Lower lobe of right lung (tissue), 2 donors: ENCODE data around the gene MVP. TPM values are rescaled to one million over a fixed set of nuclear protein-coding genes. Genes with fewer than 3 reads are reported as not detected.

Experiments used
- ATAC-seq, 2 donors: fragments of 200-7000 bp; cut with Tn5 transposase; one replicate each; pipeline ENCODE4 v1.9.1; 2020 to 2022; ENCODE audit warnings: mild to moderate bottlenecking in 2 of 2, moderate library complexity in 2 of 2
- DNase-seq: peaks from one replicate; pipeline ENCODE4 v3.0.0-alpha.2; 2020
- H3K27ac ChIP-seq: fragments of 200-600 bp; one replicate; pipeline ENCODE4 v1.8.0; 2022
- H3K27me3 ChIP-seq: fragments of 200-600 bp; one replicate; pipeline ENCODE4 v1.8.0; 2022; ENCODE audit warnings: low read depth
- H3K36me3 ChIP-seq: fragments of 200-600 bp; one replicate; pipeline ENCODE4 v1.8.0; 2022; ENCODE audit warnings: mild to moderate bottlenecking
- H3K4me1 ChIP-seq: fragments of 200-600 bp; one replicate; pipeline ENCODE4 v1.8.0; 2022
- H3K4me3 ChIP-seq: fragments of 200-600 bp; one replicate; pipeline ENCODE4 v1.8.0; 2022; ENCODE audit warnings: mild to moderate bottlenecking
- H3K9me3 ChIP-seq: fragments of 200-600 bp; one replicate; pipeline ENCODE4 v1.8.0; 2022
- intact Hi-C: fragments of 100-400 bp; cut with DNase I; formaldehyde crosslinking; loops from one replicate; pipeline ENCODE4 v1.11.0; 2022
- total RNA-seq: library from RNA; stranded (reverse); fragmentation: NEBNext Ultra II Directional; extraction: Animal tissue kit (Norgen Biotek cat#: 25700); gene quantifications from one replicate; pipeline ENCODE4 v1.2.1, GENCODE V29; 2021
- TF ChIP-seq, protein P1 (sequence below): fragments of 200-600 bp; IDR thresholded peaks from one replicate; pipeline ENCODE4 v1.8.0; 2022; ENCODE audit warnings: antibody characterized with exemption, mild to moderate bottlenecking
- donor health status: DM: no; HTN: yes; CAD: no; lungs with severe emphysema.

Gene MVP
- total RNA-seq, 1 donor from 2014 or later = 248 TPM

DNA sequence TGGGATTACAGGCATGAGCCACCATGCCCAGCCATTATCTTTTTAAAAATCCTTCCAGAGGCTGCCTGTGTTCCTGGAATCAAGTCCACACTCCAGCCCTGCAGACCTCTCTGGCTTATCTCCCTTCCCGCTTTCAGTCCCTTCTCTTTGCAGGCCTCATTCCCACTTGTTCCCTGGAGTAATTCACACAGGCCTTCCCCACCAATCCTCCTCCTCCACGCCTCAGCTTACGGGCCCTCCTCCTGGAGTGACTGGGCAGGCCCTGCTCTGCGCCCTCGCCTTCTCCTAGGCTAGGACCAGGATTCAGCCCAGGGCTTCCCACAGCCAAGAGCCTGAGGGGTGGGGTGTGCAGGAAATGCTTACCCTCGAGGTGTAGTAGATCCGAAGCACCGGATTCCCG, 40.0 kb downstream of the MVP start:
- TF ChIP-seq, protein P1, sequence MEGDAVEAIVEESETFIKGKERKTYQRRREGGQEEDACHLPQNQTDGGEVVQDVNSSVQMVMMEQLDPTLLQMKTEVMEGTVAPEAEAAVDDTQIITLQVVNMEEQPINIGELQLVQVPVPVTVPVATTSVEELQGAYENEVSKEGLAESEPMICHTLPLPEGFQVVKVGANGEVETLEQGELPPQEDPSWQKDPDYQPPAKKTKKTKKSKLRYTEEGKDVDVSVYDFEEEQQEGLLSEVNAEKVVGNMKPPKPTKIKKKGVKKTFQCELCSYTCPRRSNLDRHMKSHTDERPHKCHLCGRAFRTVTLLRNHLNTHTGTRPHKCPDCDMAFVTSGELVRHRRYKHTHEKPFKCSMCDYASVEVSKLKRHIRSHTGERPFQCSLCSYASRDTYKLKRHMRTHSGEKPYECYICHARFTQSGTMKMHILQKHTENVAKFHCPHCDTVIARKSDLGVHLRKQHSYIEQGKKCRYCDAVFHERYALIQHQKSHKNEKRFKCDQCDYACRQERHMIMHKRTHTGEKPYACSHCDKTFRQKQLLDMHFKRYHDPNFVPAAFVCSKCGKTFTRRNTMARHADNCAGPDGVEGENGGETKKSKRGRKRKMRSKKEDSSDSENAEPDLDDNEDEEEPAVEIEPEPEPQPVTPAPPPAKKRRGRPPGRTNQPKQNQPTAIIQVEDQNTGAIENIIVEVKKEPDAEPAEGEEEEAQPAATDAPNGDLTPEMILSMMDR = no peak
- intact Hi-C loops = no loop called here
- no peaks in the 10 kb centered on the region for H3K27me3 ChIP-seq
- ATAC-seq (no peak), DNase-seq (no peak)
- no peak overlapping the region for H3K4me3 ChIP-seq
- peaks cover 34% of the 10 kb centered on the region for H3K36me3 ChIP-seq
- H3K27ac ChIP-seq = no peak overlapping the region
- H3K9me3 ChIP-seq = no peaks in the 10 kb centered on the region
- peaks cover 17% of the 10 kb centered on the region for H3K4me1 ChIP-seq

DNA sequence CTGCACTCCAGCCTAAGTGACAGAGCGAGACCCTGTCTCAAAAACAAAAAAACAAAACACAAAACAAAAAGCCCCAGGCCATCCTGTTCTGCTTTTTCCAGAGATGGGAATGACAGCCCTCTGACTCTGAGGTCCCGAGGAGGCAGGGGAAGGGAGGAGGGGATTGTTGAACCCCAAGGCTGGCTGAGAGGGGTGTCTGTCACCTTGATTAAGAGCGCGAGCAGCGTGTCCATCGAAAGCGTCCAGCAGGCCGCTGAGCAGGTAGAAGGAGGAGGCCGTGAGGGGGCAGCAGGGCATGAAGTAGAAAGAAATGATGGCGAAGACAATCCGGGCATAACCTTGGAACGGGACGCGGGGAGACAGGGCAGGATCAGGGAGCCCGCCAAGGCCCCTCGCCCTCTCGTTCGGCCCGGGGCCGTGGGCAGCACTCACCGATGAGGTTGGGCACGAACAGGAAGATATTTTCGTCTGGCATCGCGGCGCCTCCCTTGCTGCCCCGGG, 42.2 kb downstream of the MVP start:
- DNase-seq (no peak), ATAC-seq (peak; percentile 1 to 44)
- Histone ChIP-seq H3K27me3 (no peaks in the 10 kb centered on the region), H3K4me3 (peak overlapping the region; percentile 91), H3K9me3 (no peaks in the 10 kb centered on the region), H3K27ac (peak overlapping the region; percentile 97), H3K36me3 (peaks cover 34% of the 10 kb centered on the region), H3K4me1 (peaks cover 17% of the 10 kb centered on the region)
- TF ChIP-seq, protein P1 = no peak
- intact Hi-C loops = no loop called here

DNA sequence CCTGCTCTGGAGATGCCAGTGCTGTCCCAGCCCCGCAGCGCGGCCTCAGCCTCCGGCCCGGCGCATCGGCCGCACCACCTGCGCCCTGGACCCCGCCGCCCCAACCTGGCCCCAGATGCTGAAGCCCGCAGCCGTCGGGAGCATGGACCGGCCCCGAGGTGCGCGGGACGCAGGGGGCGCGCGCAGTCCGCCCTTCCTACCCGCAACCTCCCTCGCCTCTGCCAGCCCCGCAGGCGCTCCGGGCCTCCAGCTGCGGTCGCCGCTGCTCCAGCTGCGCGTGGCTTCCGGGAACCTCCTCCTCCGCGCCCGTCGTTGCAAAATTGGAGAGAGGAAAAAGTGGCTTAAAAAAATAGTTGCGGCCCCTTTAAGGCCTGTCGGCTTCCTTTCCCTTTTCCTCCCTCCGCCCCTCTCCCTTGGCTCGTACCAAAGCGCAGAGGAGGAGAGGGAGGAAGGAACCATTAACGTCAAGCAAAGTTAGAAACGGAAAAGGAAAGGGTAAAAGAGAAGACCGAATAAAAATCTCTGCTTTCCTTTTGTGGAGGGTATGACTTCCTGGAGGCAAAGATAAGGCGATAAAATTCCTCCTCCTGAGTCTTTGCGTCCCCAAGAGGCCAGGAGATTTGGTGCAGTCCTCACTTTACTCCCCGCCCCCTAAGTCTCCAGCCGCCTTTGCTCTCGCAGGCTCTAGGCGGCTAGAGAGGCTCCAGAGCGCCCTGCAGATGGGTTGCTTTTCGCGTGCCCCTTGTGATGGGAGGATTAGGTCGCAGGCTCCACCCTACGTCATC, 42.8 kb downstream of the MVP start, which contains the start of gene CDIPT:
CDIPT (minus strand) TSS at position 343 of the 785 bp plus-strand sequence. CDS start 369 bp downstream, outside the sequence.
- peak within 1 kb of the TSS; percentile 91 for H3K4me3 ChIP-seq
- DNase-seq = peak; percentile 96
- intact Hi-C loops = no loop called here

DNA sequence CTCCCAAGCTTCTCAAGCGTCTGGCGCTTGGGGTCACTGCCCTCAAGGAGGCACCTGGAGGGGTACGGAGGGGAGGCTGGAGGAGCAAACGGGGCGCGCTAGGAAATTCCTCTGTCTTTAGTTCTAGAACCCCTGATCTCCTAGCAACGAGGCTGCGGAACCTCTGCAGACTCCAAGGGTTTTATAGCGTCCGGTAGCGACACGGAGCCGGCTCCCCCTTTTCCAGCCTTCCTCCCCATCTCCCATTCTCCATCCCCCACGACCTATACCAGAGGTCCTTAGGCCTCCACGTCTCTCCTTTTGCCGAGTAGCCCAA, 43.4 kb downstream of the MVP start:
- Histone ChIP-seq H3K4me1 (peaks cover 17% of the 10 kb centered on the region), H3K27me3 (no peaks in the 10 kb centered on the region), H3K9me3 (no peaks in the 10 kb centered on the region), H3K36me3 (peaks cover 28% of the 10 kb centered on the region), H3K27ac (peak overlapping the region; percentile 97), H3K4me3 (peak overlapping the region; percentile 91)
- ATAC-seq = no peak
- intact Hi-C loops = no loop called here
- DNase-seq = no peak
- TF ChIP-seq, protein P1 = no peak

More for the DNA sequence above, 42.8 kb downstream of the MVP start, which contains the start of gene CDIPT:
- peaks cover 17% of the 10 kb centered on the region for H3K4me1 ChIP-seq
- H3K36me3 ChIP-seq = peaks cover 34% of the 10 kb centered on the region
- ATAC-seq = peak; percentile 98 to 99
- H3K9me3 ChIP-seq = no peaks in the 10 kb centered on the region
- peak within 1 kb of the TSS; percentile 97 for H3K27ac ChIP-seq
- no peaks in the 10 kb centered on the region for H3K27me3 ChIP-seq
- TF ChIP-seq, protein P1 = peak; percentile 56

DNA sequence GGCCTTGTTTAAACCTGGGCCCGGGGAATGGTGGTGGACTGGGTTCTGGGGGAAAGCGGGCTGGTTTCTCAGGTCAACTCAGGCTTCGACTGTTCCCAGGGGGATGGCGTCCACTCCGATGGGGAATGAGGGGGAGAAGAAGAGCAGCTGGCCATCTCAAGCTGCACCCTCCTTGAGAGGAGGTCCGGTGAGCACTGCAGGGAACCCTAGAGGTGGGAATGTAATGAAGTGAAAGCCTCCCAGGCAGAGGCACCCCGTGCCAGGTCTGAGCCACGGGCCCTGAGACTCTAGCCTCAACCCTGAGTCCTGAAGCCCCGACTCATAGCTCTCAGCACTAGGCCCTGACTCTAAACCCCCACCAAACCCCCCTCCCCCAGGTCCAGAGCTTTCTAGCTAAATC, 43.9 kb downstream of the MVP start:
- H3K9me3 ChIP-seq = no peaks in the 10 kb centered on the region
- peaks cover 17% of the 10 kb centered on the region for H3K4me1 ChIP-seq
- TF ChIP-seq, protein P1 = no peak
- no peak overlapping the region for H3K4me3 ChIP-seq
- H3K27ac ChIP-seq = no peak overlapping the region
- H3K36me3 ChIP-seq = peaks cover 23% of the 10 kb centered on the region
- no peaks in the 10 kb centered on the region for H3K27me3 ChIP-seq
- no peak for ATAC-seq
- DNase-seq = no peak
- intact Hi-C loops = no loop called here
